IgD-negative memory B cell (primary cell): Measurements from ENCODE around the gene LEMD2. TPM values are rescaled to one million over a fixed set of nuclear protein-coding genes. Genes with fewer than 3 reads are reported as not detected.

ENCODE experiments used
- H3K27ac Mint-ChIP-seq, 3 donors: one replicate each; pipeline ENCODE4 v1.8.0; 2020 to 2022; ENCODE audit warnings: mild to moderate bottlenecking in 3 of 3, mixed read lengths in 3 of 3, moderate library complexity in 1 of 3
- H3K27me3 Mint-ChIP-seq: one replicate; pipeline ENCODE4 v1.8.0; 2021; ENCODE audit warnings: mixed read lengths
- H3K36me3 Mint-ChIP-seq: one replicate; pipeline ENCODE4 v1.8.0; 2020; ENCODE audit warnings: mild to moderate bottlenecking, mixed read lengths
- H3K4me1 Mint-ChIP-seq, 3 donors: one replicate each; pipeline ENCODE4 v1.8.0; 2020 to 2022; ENCODE audit warnings: mixed read lengths in 3 of 3, mild to moderate bottlenecking in 1 of 3
- H3K4me3 Mint-ChIP-seq, 4 donors: one replicate each; pipeline ENCODE4 v1.8.0; 2020 to 2022; ENCODE audit warnings: mild to moderate bottlenecking in 4 of 4, mixed read lengths in 4 of 4, moderate library complexity in 3 of 4
- H3K9me3 Mint-ChIP-seq, 3 donors: one replicate each; pipeline ENCODE4 v1.8.0; 2020 to 2021; ENCODE audit warnings: mixed read lengths in 3 of 3, mild to moderate bottlenecking in 1 of 3
- polyA plus RNA-seq: library from polyadenylated mRNA; unstranded; fragments of 300-500 nt; fragmentation: Illumina TruSeq; gene quantifications from one replicate; pipeline ENCODE4 v1.2.3, GENCODE V29; 2021

LEMD2 gene
- polyA plus RNA-seq, 1 donor from 2014 or later: 37.7 TPM

- Mint-ChIP-seq H3K9me3 (no peaks in the 10 kb centered on the region), H3K27ac (no peak overlapping the region), H3K36me3 (peaks cover 2% of the 10 kb centered on the region), H3K27me3 (peaks cover 61% of the 10 kb centered on the region), H3K4me3 (no peak overlapping the region), H3K4me1 (peaks cover 6 to 8% (median 8%) of the 10 kb centered on the region in 3 donors)
Observed at GRCh38 chr6:33809594-33809993, 20.7 kb upstream of the LEMD2 start.

- Mint-ChIP-seq H3K36me3 (peaks cover 2% of the 10 kb centered on the region), H3K4me1 (peaks cover 6 to 8% (median 8%) of the 10 kb centered on the region in 3 donors), H3K27ac (peak overlapping the region in 1 of 3 donors; percentile 14), H3K27me3 (peaks cover 62% of the 10 kb centered on the region), H3K9me3 (no peaks in the 10 kb centered on the region), H3K4me3 (peak overlapping the region in 1 of 4 donors; percentile 45)
Observed at GRCh38 chr6:33808641-33809180, 19.8 kb upstream of the LEMD2 start.

GRCh38 chr6:33807606-33808005 is 18.7 kb upstream of the LEMD2 start:
- H3K27me3 Mint-ChIP-seq: peaks cover 56% of the 10 kb centered on the region
- H3K9me3 Mint-ChIP-seq: no peaks in the 10 kb centered on the region
- H3K36me3 Mint-ChIP-seq: peaks cover 2% of the 10 kb centered on the region
- no peak overlapping the region for H3K27ac Mint-ChIP-seq
- peaks cover 6 to 8% (median 8%) of the 10 kb centered on the region in 3 donors for H3K4me1 Mint-ChIP-seq
- H3K4me3 Mint-ChIP-seq: no peak overlapping the region

GRCh38 chr6:33806841-33807240 is 17.9 kb upstream of the LEMD2 start:
- peaks cover 54% of the 10 kb centered on the region for H3K27me3 Mint-ChIP-seq
- H3K4me1 Mint-ChIP-seq: peaks cover 6 to 8% (median 8%) of the 10 kb centered on the region in 3 donors
- H3K36me3 Mint-ChIP-seq: no peaks in the 10 kb centered on the region
- no peak overlapping the region for H3K4me3 Mint-ChIP-seq
- H3K27ac Mint-ChIP-seq: no peak overlapping the region
- H3K9me3 Mint-ChIP-seq: no peaks in the 10 kb centered on the region

GRCh38 chr6:33803571-33804053 is 14.7 kb upstream of the LEMD2 start, which contains the start of gene MLN:
Gene MLN (minus strand): TSS chr6:33804003. CDS start chr6:33801163, 2,840 bp downstream.
- Mint-ChIP-seq H3K36me3 (no peaks in the 10 kb centered on the region), H3K4me3 (no peak within 1 kb of the TSS), H3K27me3 (peaks cover 44% of the 10 kb centered on the region), H3K27ac (no peak within 1 kb of the TSS), H3K4me1 (peaks cover 6 to 8% (median 8%) of the 10 kb centered on the region in 3 donors), H3K9me3 (no peaks in the 10 kb centered on the region)

GRCh38 chr6:33802186-33802958 is 13.4 kb upstream of the LEMD2 start:
- peaks cover under 1% of the 10 kb centered on the region in 3 donors for H3K4me1 Mint-ChIP-seq
- no peak overlapping the region for H3K27ac Mint-ChIP-seq

GRCh38 chr6:33801611-33802010 is 12.7 kb upstream of the LEMD2 start:
- Mint-ChIP-seq H3K4me1 (no peaks in the 10 kb centered on the region), H3K36me3 (no peaks in the 10 kb centered on the region), H3K4me3 (no peak overlapping the region), H3K27ac (no peak overlapping the region), H3K9me3 (no peaks in the 10 kb centered on the region), H3K27me3 (peaks cover 34% of the 10 kb centered on the region)

More at GRCh38 chr6:33802186-33802958, 13.4 kb upstream of the LEMD2 start:
- Mint-ChIP-seq H3K27me3 (peaks cover 38% of the 10 kb centered on the region), H3K9me3 (no peaks in the 10 kb centered on the region), H3K36me3 (no peaks in the 10 kb centered on the region), H3K4me3 (peak overlapping the region in 1 of 4 donors; percentile 59)

GRCh38 chr6:33800248-33800969 is 11.5 kb upstream of the LEMD2 start:
- Mint-ChIP-seq H3K27me3 (peaks cover 32% of the 10 kb centered on the region), H3K9me3 (no peaks in the 10 kb centered on the region), H3K27ac (no peak overlapping the region), H3K4me3 (peak overlapping the region in 1 of 4 donors; percentile 85), H3K4me1 (no peaks in the 10 kb centered on the region), H3K36me3 (no peaks in the 10 kb centered on the region)

GRCh38 chr6:33799454-33800113 is 10.7 kb upstream of the LEMD2 start:
- H3K27ac Mint-ChIP-seq: no peak overlapping the region
- no peaks in the 10 kb centered on the region for H3K36me3 Mint-ChIP-seq
- H3K9me3 Mint-ChIP-seq: no peaks in the 10 kb centered on the region
- no peak overlapping the region for H3K4me3 Mint-ChIP-seq
- H3K27me3 Mint-ChIP-seq: peaks cover 24% of the 10 kb centered on the region
- H3K4me1 Mint-ChIP-seq: peaks cover 0 to 1% (median 0%) of the 10 kb centered on the region in 3 donors

- Mint-ChIP-seq H3K27me3 (peaks cover 21% of the 10 kb centered on the region), H3K36me3 (no peaks in the 10 kb centered on the region), H3K4me3 (no peak overlapping the region), H3K9me3 (no peaks in the 10 kb centered on the region), H3K4me1 (peaks cover 0 to 1% (median 0%) of the 10 kb centered on the region in 3 donors), H3K27ac (no peak overlapping the region)
Observed at GRCh38 chr6:33798343-33798848, 9.5 kb upstream of the LEMD2 start.

GRCh38 chr6:33797626-33798342 is 8.9 kb upstream of the LEMD2 start:
- peak overlapping the region in 1 of 4 donors; percentile 41 for H3K4me3 Mint-ChIP-seq
- H3K27me3 Mint-ChIP-seq: peaks cover 22% of the 10 kb centered on the region
- peaks cover 0 to 1% (median 0%) of the 10 kb centered on the region in 3 donors for H3K4me1 Mint-ChIP-seq
- H3K27ac Mint-ChIP-seq: no peak overlapping the region
- H3K9me3 Mint-ChIP-seq: no peaks in the 10 kb centered on the region
- H3K36me3 Mint-ChIP-seq: no peaks in the 10 kb centered on the region

- Mint-ChIP-seq H3K9me3 (no peaks in the 10 kb centered on the region), H3K27me3 (peaks cover 18% of the 10 kb centered on the region), H3K36me3 (no peaks in the 10 kb centered on the region), H3K4me3 (no peak overlapping the region), H3K27ac (no peak overlapping the region), H3K4me1 (peaks cover 0 to 3% (median 0%) of the 10 kb centered on the region in 3 donors)
Observed at GRCh38 chr6:33794910-33795623, 6.1 kb upstream of the LEMD2 start.

GRCh38 chr6:33792981-33793380 is 4.1 kb upstream of the LEMD2 start:
- peaks cover 7% of the 10 kb centered on the region for H3K27me3 Mint-ChIP-seq
- peaks cover 3 to 6% (median 5%) of the 10 kb centered on the region in 3 donors for H3K4me1 Mint-ChIP-seq
- H3K9me3 Mint-ChIP-seq: no peaks in the 10 kb centered on the region
- H3K4me3 Mint-ChIP-seq: no peak overlapping the region
- H3K27ac Mint-ChIP-seq: no peak overlapping the region
- no peaks in the 10 kb centered on the region for H3K36me3 Mint-ChIP-seq
